ENCODE data around the gene PTDSS2.

DNA sequence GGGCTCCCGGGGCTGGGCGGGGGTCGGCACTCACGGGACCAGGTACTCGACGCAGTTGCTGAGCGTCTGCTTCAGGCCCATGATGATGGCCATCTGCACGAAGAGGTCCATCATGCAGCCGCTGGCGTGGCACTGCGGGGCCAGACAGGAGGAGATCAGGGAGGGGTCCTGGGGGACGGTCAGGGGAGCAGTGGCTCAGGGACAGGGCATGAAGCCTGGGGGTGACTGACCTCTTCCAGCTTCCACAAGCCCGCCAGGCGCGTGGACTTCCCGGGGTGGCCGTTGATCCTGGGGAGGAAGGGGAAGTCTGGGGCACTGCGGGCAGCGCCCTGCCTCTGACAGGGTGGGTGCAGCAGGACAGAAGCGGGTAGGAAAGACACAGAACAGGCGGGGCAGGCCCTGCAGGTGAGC is 29.2 kb upstream of the PTDSS2 start:
- no peak for TF ChIP-seq CTCF (IDR thresholded peaks at IDR 0.05)
- TF ChIP-seq EZH2 (IDR thresholded peaks at IDR 0.05; ENCODE audit: borderline replicate concordance, insufficient read depth, low read depth, low read length, poor library complexity, severe bottlenecking) = no peak

Measured in B cell (primary cell).